Measurements from ENCODE around the gene ARHGAP33. TPM values are rescaled to one million over a fixed set of nuclear protein-coding genes. Genes with fewer than 3 reads are reported as not detected.

ARHGAP33 gene
- total and polyA plus RNA-seq, 2 experiments from 2014 or later: 11.6 to 22.1 TPM

- no peaks in the 10 kb centered on the region; the same call in 2 of the 3 replicates for H3K9me3 Mint-ChIP-seq
- Histone ChIP-seq H2AFZ (no peak overlapping the region), H3K36me3 (ENCODE audit: insufficient read depth) (no peaks in the 10 kb centered on the region), H3K9me2 (ENCODE audit: insufficient read depth) (no peaks in the 10 kb centered on the region), H3K27me3 (ENCODE audit: insufficient read depth) (peaks cover 26% of the 10 kb centered on the region), H4K20me1 (replicated peaks; ENCODE audit: insufficient read depth) (no peaks in the 10 kb centered on the region), H3K4me1 (ENCODE audit: insufficient read depth) (peaks cover 9% of the 10 kb centered on the region), H3K79me2 (replicated peaks; ENCODE audit: insufficient read depth) (no peaks in the 10 kb centered on the region), H3K27ac (ENCODE audit: low read depth) (no peak overlapping the region), H3K4me2 (no peak overlapping the region), H3F3A (replicated peaks; ENCODE audit: low read depth) (0 out of 2 replicates have a peak, but pooled peaks cover 3% of the 10 kb centered on the region), H3K4me3 (no peak overlapping the region)
- H3K27me3 Mint-ChIP-seq (ENCODE audit: insufficient read depth, low read depth, poor library complexity): peaks cover 31% of the 10 kb centered on the region
- no peak for DNase-seq (ENCODE audit: low spot score)
- ATAC-seq: no peak
- H3K4me3 Mint-ChIP-seq: no peak overlapping the region
- no peak overlapping the region for H3K27ac Mint-ChIP-seq
- TF ChIP-seq NANOG (IDR thresholded peaks at IDR 0.05; ENCODE audit: borderline replicate concordance): no peak
- TF ChIP-seq CTCF (conservative IDR thresholded peaks at IDR 0.05; ENCODE audit: low read depth in 2 of 2): no peak
- peaks cover 2% of the 10 kb centered on the region; the same call in 1 of the 3 replicates for H3K36me3 Mint-ChIP-seq (ENCODE audit: low read depth)
- H3K4me1 Mint-ChIP-seq: peaks cover 18% of the 10 kb centered on the region
Observed at GRCh38 chr19:35751839-35752745, 23.3 kb upstream of the ARHGAP33 start.

GRCh38 chr19:35752746-35753350 is 22.5 kb upstream of the ARHGAP33 start:
- no peaks in the 10 kb centered on the region for H3K36me3 Mint-ChIP-seq (ENCODE audit: low read depth)
- ATAC-seq (no peak), DNase-seq (ENCODE audit: low spot score) (no peak)
- H3K27me3 Mint-ChIP-seq (ENCODE audit: insufficient read depth, low read depth, poor library complexity): peaks cover 34% of the 10 kb centered on the region
- Histone ChIP-seq H3K27me3 (ENCODE audit: insufficient read depth) (peaks cover 28% of the 10 kb centered on the region), H3K36me3 (ENCODE audit: insufficient read depth) (no peaks in the 10 kb centered on the region), H3K79me2 (replicated peaks; ENCODE audit: insufficient read depth) (no peaks in the 10 kb centered on the region), H3F3A (replicated peaks; ENCODE audit: low read depth) (0 out of 2 replicates have a peak, but pooled peaks cover 6% of the 10 kb centered on the region), H3K4me3 (no peak overlapping the region), H3K9me2 (ENCODE audit: insufficient read depth) (no peaks in the 10 kb centered on the region), H3K27ac (ENCODE audit: low read depth) (no peak overlapping the region), H3K4me2 (no peak overlapping the region), H3K4me1 (ENCODE audit: insufficient read depth) (peaks cover 10% of the 10 kb centered on the region), H2AFZ (no peak overlapping the region), H4K20me1 (replicated peaks; ENCODE audit: insufficient read depth) (no peaks in the 10 kb centered on the region)
- H3K4me1 Mint-ChIP-seq: peaks cover 18% of the 10 kb centered on the region
- H3K9me3 Mint-ChIP-seq: no peaks in the 10 kb centered on the region; the same call in 2 of the 3 replicates
- no peak overlapping the region for H3K4me3 Mint-ChIP-seq
- no peak overlapping the region for H3K27ac Mint-ChIP-seq
- TF ChIP-seq EZH2phosphoT487 (IDR thresholded peaks at IDR 0.05; ENCODE audit: unreplicated experiment): no peak
- no peak for TF ChIP-seq ZNF462 (CRISPR knock-in tag; IDR thresholded peaks at IDR 0.05)
- TF ChIP-seq CTCF (conservative IDR thresholded peaks at IDR 0.05; ENCODE audit: low read depth in 2 of 2): no peak
- TF ChIP-seq ZNF114 (CRISPR knock-in tag; IDR thresholded peaks at IDR 0.05): no peak

Measured in GM23338 (cell line).